Glomerular endothelial cell (primary cell): ENCODE measurements around the gene PPP1R11. TPM values are rescaled to one million over a fixed set of nuclear protein-coding genes. Genes with fewer than 3 reads are reported as not detected.
"Not testable (repeated sequence)": the region's sequence is repeated elsewhere in the genome, so short reads cannot be mapped to it uniquely, and the experiment has no call there.

Source experiments
- DNase-seq: peaks from one replicate; pipeline ENCODE4 v3.0.0-alpha.2; 2011; ENCODE audit warnings: low read depth, low spot score; ENCODE audit errors: extremely low read depth
- total RNA-seq: library from RNA; depleted of rRNA; stranded (reverse); fragments of >200 nt; gene quantifications from 2 replicates; pipeline ENCODE4 v1.2.3, GENCODE V29; 2015

The PPP1R11 gene, protein sequence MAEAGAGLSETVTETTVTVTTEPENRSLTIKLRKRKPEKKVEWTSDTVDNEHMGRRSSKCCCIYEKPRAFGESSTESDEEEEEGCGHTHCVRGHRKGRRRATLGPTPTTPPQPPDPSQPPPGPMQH
- total RNA-seq: 34.8 and 37.4 TPM in 2 replicates

DNA sequence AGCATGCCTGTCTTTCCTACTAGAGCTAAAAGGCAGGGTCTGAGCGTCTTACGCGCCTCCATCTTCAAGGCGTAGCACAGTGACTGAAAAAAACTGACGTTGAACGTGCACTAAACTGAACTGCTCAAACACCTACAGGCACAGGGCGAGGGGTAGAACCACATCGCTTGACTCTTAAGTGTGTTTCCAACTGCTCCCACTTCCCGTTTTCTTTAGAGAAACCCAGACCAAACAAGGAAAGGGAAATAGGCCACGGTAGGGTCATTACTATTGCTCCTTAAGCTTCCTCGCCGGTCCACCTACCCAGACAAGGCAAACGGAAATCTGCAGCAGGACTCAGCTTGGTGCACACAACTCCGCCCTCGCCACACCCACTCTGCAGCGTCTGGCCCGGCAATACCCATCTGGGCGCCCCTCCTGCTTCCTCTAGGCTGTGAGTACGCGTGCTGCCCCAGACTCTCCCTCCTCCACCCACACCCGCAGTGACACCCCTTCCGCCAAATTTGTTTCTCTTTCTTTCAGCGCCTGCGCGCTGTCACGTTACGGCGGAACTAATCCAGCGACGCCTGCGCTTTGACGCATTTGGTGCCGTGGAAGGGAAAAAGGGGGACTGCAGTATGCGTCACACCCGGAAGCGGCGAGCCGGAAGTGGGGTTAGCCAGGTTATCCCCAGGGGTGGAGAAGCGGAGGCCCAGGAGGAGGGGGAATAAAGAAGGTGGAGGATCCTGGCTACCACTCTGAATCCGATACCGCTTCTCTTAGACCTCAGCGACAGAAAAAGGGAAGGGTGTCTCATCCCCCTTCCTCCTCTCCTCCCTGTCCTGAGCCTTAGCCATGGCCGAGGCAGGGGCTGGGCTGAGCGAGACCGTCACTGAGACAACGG, at the start of gene PPP1R11:
TSS of gene PPP1R11 (plus strand) at position 622 of the 883 bp plus-strand sequence. CDS start at position 835, 213 bp downstream.
- DNase-seq: peak; percentile 94

- DNase-seq: no peak
Observed at GRCh38 chr6:30019819-30020218, 47.2 kb upstream of the PPP1R11 start.

- no peak for DNase-seq
Observed at GRCh38 chr6:30020626-30021025, 46.4 kb upstream of the PPP1R11 start.

- no peak for DNase-seq
Observed at GRCh38 chr6:30022189-30022588, 44.8 kb upstream of the PPP1R11 start.

DNA sequence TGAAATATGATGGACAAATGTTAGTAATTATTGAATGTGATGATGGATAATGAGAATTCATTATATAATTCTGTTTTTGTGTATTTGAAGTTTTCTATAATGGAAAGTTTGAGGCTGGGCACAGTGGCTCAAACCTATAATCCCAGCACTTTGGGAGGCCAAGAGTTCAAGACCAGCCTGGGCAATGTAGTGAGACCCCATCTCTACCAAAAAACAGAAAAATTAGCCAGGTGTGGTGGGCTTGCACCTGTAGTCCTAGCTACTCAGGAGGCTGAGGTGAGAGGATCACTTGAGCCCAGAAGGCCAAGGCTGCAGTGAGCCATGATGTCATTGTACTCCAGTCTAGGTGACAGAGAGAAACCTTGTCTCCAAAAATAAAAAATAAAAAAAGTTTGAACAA, 44.3 kb upstream of the PPP1R11 start:
- DNase-seq: not testable (repeated sequence)

DNA sequence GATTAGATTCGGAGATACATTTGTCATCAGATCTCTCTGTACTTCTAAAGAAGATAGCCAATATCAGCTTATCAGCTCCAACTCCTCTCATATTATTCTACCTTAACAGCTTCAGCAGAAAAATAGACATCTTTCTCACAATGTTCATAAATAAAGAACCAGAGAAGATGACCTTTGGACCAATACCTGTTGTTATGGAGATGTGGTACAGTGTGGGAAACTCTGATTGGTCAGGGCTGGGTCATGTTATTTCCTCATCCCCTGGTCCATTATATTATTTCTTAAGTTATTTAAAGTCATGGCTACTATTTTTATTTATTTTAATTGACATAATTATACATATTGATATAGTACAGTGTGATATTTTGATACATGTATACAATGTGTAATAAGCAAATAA, 41.8 kb upstream of the PPP1R11 start:
- no peak for DNase-seq

GRCh38 chr6:30029588-30029987, 37.4 kb upstream of the PPP1R11 start:
- DNase-seq: no peak

DNA sequence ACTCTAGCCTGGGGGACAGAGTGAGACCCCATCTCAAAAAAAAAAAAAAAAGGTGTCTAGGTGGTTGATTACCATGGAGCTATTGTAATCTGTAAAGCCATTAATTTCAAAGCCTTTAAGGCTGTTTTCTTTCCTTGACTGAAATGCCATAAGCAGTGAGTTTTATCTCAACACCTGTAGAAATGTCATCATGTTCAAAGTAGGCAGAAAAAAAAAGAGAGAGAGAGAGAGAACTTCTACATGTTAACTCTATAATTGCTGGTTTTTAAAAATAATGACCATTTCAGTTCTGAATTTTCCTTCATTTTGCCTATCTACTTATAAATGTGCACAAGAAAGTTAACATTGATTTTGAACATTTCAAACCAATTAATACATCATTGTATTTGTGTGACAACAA, 35.6 kb upstream of the PPP1R11 start:
- DNase-seq: no peak

DNA sequence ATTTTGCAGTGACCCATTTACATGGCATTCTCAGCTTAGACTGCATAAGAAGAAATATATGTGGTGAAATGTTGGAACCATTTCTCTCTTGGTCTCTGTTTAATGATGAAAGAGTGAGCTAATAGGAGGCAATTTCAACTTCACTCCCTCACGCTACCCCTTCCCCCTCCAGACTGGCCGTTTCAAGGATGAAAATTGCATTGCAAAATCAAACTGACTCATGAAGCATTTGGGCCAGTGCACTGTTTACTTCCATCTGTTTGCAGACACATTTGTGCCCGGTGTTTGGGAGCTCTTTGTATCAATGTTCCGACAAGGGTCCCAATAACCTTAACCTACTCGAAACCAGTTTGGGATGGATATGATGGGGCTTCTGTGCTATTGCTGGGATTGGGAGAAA, 33.6 kb upstream of the PPP1R11 start:
- not testable (repeated sequence) for DNase-seq

DNA sequence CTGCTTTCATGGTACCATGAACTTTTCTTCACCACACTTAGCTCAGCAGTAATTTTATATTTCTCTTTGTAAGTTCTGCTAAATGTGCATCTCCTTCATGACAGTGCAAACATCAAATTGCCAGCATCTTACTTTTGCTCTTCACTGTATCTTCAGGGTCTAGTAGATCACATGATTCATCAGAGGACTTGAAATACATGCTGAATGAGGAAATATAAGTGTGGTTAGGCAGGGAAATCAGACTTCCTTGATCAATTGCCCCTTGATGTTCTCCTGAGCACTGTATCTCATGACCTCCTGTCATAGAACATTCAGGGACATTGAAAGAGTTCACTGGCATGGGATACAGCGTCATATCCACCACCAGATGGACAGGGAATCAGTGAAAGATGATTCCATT, 31.2 kb upstream of the PPP1R11 start:
- DNase-seq: no peak

DNA sequence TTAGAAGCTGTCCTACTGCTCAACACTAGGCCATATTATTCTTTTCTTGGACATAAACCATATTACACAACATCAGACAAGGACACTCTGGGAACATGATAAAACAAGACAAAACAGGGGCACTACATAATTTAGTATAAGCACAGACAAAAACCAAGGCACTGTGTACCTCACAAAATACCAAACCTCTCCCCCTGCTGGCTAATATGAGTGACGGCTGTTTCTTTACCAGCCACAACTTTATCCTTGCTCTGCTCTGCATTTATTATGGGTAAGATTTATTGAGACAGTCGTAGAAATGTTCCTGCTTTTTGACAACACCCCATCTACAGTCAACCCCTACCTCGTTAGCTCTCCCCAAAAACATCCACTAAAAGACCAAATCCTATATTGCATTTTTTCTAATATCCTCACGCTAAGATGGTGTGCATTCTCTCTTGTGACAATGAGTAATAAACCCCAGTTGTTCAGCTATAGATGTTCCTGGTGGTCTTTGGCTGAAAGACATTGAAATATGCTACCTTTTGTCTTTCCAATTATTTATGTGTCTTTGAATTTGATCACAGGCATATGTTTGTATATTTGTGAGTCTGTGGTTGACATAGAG, 29.7 kb upstream of the PPP1R11 start:
- no peak for DNase-seq

DNA sequence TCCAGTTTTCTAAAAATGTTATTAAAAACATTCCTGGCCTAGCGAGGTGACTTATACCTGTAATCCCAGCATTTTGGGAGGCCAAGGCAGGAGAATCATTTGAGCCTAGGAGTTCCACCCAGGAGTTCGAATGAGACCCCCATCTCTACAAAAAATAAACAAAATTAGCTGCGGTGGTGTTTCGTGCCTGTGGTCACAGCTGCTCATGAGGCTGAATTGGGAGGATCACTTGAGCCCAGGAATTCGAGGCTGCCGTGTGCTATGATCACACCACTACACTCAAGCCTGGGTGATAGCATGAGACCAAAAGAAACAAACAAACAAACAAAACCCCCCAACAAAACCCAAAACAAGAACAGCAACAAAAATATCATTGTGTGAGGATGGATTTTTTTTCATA, 25.8 kb upstream of the PPP1R11 start:
- DNase-seq: no peak

DNA sequence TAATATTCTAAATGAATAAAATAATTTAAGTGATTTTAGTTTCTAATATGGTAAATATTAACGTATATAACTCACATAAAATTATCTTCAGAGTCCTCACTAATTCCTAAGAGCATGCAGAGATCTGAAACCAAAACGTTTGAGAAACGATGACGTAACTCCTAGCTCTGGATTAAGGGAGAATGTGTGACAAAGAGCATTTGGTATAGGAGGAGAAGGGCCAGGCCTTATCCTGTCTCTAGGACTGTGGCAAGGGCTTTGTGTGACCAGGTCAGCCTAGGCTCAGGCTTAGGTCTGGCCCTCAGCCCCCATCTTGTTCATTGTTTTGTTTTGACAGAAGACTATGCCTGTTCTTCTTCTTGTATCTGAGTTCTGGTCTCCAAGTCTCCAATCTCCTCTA, 25.2 kb upstream of the PPP1R11 start:
- DNase-seq: no peak

DNA sequence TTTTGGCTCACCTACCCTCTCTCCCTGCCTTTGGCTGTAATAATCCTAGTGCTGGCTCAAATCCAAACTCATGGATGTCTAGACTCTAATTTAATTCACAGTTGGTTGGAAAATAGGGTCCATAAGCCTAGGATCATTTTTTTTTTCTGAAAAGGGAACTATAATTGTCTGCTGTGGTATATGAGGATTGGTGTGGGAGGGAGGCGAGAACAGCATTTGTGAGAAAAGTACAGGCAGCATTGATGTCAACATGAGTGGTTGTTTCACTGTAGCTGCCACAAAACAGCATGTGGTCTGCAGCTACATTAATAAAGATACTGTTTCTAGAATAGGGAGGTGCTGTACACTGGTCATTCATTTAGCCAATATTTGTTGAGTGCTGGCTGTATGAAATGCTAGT, 24.5 kb upstream of the PPP1R11 start:
- DNase-seq: no peak

GRCh38 chr6:30042914-30043313, 24.1 kb upstream of the PPP1R11 start:
- DNase-seq: no peak

DNA sequence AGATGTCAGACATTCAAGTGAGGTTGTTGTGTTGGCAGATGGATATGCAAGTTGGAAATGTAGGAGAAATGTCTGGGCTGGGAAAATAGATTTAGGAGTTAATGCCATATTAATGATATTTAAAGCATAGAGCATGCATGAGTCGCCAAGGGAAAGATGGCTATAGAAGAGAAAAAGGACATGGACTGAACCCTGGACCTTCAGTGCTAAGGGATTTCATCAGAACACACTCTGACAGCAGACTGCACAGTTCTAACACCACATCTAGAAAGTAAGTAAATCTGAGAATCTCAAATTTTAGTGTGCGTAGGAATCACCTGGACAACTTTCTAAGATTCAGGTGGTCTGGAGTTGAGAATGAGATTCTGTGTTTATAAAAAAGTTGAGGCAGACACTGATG, 23.3 kb upstream of the PPP1R11 start:
- DNase-seq: no peak

DNA sequence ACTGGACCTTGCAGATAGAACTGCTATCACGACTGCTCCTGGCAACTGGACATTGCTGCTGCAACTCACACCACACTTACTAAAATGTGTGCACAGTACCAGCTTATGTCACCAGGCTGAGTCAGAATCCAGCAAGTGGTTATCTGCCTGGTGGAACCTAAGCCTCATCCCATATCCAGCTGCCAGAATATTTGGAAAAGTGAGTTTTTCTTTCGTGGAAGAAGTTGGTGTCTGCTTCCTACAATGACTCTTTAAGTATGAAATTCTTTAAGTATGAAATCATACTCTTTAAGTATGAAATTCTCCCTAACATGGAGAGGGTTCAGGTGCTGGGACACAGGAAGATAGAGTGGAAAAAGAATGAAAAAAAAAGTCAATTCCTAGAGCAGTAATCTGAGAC, 22.4 kb upstream of the PPP1R11 start:
- no peak for DNase-seq

GRCh38 chr6:30047220-30047619, 19.8 kb upstream of the PPP1R11 start:
- no peak for DNase-seq

- DNase-seq: no peak
Observed at GRCh38 chr6:30053682-30054081, 13.3 kb upstream of the PPP1R11 start.

GRCh38 chr6:30055513-30055912, 11.5 kb upstream of the PPP1R11 start:
- no peak for DNase-seq

DNA sequence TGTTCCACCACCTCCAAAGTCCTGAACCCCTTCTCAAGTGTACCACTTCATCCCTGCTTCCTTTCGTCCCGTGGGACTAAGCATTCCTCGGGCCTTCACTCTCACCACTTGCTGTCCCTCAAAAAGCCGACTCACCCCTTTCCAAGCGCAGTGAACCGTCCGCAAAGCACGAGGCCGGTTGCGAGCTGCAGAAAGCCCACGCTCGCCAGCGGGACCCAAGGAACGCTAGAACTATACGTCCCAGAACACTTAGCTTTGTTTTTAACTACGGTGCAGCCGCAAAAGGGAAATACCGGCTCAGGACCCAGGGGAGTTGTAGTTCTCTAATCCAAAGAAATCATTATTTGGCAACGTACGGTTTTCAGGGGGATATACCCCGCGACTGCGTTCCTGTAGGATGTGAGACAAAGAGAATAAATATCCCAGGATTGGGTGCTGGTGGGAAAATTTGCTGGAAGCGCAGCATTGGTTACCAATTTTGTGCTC, 6.3 kb upstream of the PPP1R11 start:
- DNase-seq: no peak
